ENCODE data around the gene COL27A1. TPM values are rescaled to one million over a fixed set of nuclear protein-coding genes. Genes with fewer than 3 reads are reported as not detected.
A peak's percentile ranks its signal among the peaks of the same experiment; 100 is the strongest.

Gene COL27A1
- total RNA-seq, 4 donors from 2014 or later = 2.1 to 9.0 (median 3.8) TPM

- Histone ChIP-seq H3K27me3 (no peaks in the 10 kb centered on the region), H3K9me3 (no peaks in the 10 kb centered on the region), H3K4me1 (no peaks in the 10 kb centered on the region), H3K27ac (no peak overlapping the region), H3K36me3 (no peaks in the 10 kb centered on the region), H3K4me3 (no peak overlapping the region)
- DNase-seq = peak; percentile 6
- 80 to 85% methylated on average over 1 to 9 of the region's 10 CpGs for WGBS, 2 donors (ENCODE audit: low coverage in 1 of 2)
- intact Hi-C loops (cut with DNase I; ENCODE audit: low total_unique reads) = no loop called here
- TF ChIP-seq, protein P1, sequence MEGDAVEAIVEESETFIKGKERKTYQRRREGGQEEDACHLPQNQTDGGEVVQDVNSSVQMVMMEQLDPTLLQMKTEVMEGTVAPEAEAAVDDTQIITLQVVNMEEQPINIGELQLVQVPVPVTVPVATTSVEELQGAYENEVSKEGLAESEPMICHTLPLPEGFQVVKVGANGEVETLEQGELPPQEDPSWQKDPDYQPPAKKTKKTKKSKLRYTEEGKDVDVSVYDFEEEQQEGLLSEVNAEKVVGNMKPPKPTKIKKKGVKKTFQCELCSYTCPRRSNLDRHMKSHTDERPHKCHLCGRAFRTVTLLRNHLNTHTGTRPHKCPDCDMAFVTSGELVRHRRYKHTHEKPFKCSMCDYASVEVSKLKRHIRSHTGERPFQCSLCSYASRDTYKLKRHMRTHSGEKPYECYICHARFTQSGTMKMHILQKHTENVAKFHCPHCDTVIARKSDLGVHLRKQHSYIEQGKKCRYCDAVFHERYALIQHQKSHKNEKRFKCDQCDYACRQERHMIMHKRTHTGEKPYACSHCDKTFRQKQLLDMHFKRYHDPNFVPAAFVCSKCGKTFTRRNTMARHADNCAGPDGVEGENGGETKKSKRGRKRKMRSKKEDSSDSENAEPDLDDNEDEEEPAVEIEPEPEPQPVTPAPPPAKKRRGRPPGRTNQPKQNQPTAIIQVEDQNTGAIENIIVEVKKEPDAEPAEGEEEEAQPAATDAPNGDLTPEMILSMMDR (IDR thresholded peaks at IDR 0.05) = no peak
- TF ChIP-seq EP300 (IDR thresholded peaks at IDR 0.05; ENCODE audit: low read depth) (no peak), POLR2AphosphoS5 (IDR thresholded peaks at IDR 0.05) (no peak), POLR2A (IDR thresholded peaks at IDR 0.05) (no peak)
- in situ Hi-C loops (cut with MboI; ENCODE audit: low pct_ligation_motif_present in 1 of 4, low pct_unique_long_range_greater_than_20kb in 1 of 4, low sequenced_read_pairs in 3 of 4) = no loop called here
Observed at GRCh38 chr9:114304416-114305188, 149.3 kb downstream of the COL27A1 start.

DNA sequence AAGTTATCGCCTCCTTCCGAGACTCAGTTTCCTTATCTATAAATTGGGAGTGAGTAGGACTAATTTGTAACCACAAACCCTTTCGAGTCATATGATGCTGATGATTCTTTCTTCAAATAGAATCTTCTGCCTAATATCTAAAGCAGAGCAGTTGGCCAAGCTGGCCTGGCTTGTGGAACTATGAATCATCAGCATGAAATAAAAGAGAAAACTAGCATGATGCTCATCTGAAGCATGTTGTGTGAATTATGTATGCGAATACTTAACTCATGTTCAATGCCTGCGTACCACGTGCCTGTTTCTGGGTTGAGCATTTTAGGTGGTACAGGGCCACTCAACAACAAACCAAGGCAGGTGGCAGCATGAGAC lies 152.5 kb downstream of the COL27A1 start:
- TF ChIP-seq, protein P1 (IDR thresholded peaks at IDR 0.05) = no peak
- TF ChIP-seq EP300 (IDR thresholded peaks at IDR 0.05; ENCODE audit: low read depth) (no peak), POLR2A (IDR thresholded peaks at IDR 0.05) (no peak), POLR2AphosphoS5 (IDR thresholded peaks at IDR 0.05) (no peak)
- Histone ChIP-seq H3K27me3 (no peaks in the 10 kb centered on the region), H3K27ac (no peak overlapping the region), H3K4me3 (no peak overlapping the region), H3K9me3 (no peaks in the 10 kb centered on the region), H3K36me3 (no peaks in the 10 kb centered on the region), H3K4me1 (no peaks in the 10 kb centered on the region)
- intact Hi-C loops (cut with DNase I; ENCODE audit: low total_unique reads) = no loop called here
- in situ Hi-C loops (cut with MboI; ENCODE audit: low pct_ligation_motif_present in 1 of 4, low pct_unique_long_range_greater_than_20kb in 1 of 4, low sequenced_read_pairs in 3 of 4) = no loop called here
- DNase-seq = no peak
- WGBS, 2 donors (ENCODE audit: low coverage in 1 of 2) = 84 to 100% methylated on average over 2 to 6 of the region's 6 CpGs

DNA sequence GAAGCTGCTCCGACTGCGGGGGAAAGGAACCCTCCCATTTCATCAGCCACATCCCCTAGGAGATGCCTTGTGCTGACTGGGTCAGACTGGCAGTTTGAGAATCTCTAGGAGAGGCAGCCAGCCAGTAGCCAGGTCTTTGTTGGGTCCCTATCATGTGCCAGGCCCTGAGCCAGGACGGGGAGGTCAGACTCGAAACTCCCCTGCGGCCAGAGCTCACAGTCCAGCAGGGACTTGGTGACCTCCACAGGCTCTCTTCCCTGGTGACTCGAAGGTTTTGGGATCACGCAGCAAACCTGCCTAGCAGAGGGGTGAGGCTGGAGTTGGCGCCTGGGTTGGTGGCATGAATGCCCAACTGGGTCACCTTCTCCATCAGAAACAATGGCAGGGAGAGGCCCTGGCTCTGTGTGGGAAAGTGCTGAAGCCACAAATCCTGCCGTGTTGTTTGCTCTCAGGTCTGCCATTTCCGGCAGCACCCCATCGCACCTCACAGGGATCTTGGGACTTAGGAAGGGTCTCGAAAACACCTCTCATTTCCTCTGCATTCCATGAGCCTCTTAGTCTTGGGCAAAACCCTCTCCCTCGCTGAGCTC lies 153.1 kb downstream of the COL27A1 start:
- no peak for DNase-seq
- Histone ChIP-seq H3K4me1 (no peaks in the 10 kb centered on the region), H3K27me3 (no peaks in the 10 kb centered on the region), H3K36me3 (no peaks in the 10 kb centered on the region), H3K9me3 (no peaks in the 10 kb centered on the region), H3K4me3 (no peak overlapping the region), H3K27ac (no peak overlapping the region)
- in situ Hi-C loops (cut with MboI; ENCODE audit: low pct_ligation_motif_present in 1 of 4, low pct_unique_long_range_greater_than_20kb in 1 of 4, low sequenced_read_pairs in 3 of 4) = no loop called here
- TF ChIP-seq POLR2AphosphoS5 (IDR thresholded peaks at IDR 0.05) = no peak
- no peak for TF ChIP-seq POLR2A (IDR thresholded peaks at IDR 0.05)
- TF ChIP-seq EP300 (IDR thresholded peaks at IDR 0.05; ENCODE audit: low read depth) = no peak
- TF ChIP-seq, protein P1 (IDR thresholded peaks at IDR 0.05) = no peak
- intact Hi-C loops (cut with DNase I; ENCODE audit: low total_unique reads) = no loop called here
- WGBS, 2 donors (ENCODE audit: low coverage in 1 of 2) = 88% methylated on average over 13 of the region's 13 CpGs; no CpG with 5 or more reads in 1 of the 2 donors

DNA sequence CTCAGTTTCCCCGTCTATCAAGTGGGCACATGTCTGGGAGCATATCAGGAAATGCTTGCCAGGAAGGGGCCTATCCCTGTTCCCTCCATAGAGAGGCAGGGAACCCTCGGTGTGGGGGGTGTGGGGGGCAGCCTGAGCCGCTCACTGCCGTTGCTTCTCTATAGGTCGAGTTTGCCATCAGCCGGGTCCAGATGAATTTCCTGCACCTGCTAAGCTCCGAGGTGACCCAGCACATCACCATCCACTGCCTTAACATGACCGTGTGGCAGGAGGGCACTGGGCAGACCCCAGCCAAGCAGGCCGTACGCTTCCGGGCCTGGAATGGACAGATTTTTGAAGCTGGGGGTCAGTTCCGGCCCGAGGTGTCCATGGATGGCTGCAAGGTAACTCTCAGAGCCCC lies 153.8 kb downstream of the COL27A1 start:
- Histone ChIP-seq H3K9me3 (no peaks in the 10 kb centered on the region), H3K4me3 (no peak overlapping the region), H3K36me3 (no peaks in the 10 kb centered on the region), H3K4me1 (no peaks in the 10 kb centered on the region), H3K27ac (no peak overlapping the region), H3K27me3 (no peaks in the 10 kb centered on the region)
- no peak for DNase-seq
- intact Hi-C loops (cut with DNase I; ENCODE audit: low total_unique reads) (no loop called here), in situ Hi-C loops (cut with MboI; ENCODE audit: low pct_ligation_motif_present in 1 of 4, low pct_unique_long_range_greater_than_20kb in 1 of 4, low sequenced_read_pairs in 3 of 4) (no loop called here)
- TF ChIP-seq POLR2A (IDR thresholded peaks at IDR 0.05) (no peak), EP300 (IDR thresholded peaks at IDR 0.05; ENCODE audit: low read depth) (no peak), POLR2AphosphoS5 (IDR thresholded peaks at IDR 0.05) (no peak)
- TF ChIP-seq, protein P1 (IDR thresholded peaks at IDR 0.05) = no peak
- 80 to 92% methylated on average over 1 to 13 of the region's 13 CpGs for WGBS, 2 donors (ENCODE audit: low coverage in 1 of 2)

Data from transverse colon (tissue), 4 donors.